GM19239 (cell line): ENCODE measurements around the gene KISS1.
"Not testable (repeated sequence)": the region's sequence is repeated elsewhere in the genome, so short reads cannot be mapped to it uniquely, and the experiment has no call there.

Source experiments
- DNase-seq: peaks from one replicate; pipeline ENCODE4 v3.0.0; 2011; ENCODE audit warnings: low spot score; ENCODE audit not compliant: insufficient read length
- FAIRE-seq: peaks from 2 replicates; lab custom pipeline; 2011; peaks lifted over from hg19 to GRCh38; lab: Jason Lieb, UNC

KISS1 gene

DNA sequence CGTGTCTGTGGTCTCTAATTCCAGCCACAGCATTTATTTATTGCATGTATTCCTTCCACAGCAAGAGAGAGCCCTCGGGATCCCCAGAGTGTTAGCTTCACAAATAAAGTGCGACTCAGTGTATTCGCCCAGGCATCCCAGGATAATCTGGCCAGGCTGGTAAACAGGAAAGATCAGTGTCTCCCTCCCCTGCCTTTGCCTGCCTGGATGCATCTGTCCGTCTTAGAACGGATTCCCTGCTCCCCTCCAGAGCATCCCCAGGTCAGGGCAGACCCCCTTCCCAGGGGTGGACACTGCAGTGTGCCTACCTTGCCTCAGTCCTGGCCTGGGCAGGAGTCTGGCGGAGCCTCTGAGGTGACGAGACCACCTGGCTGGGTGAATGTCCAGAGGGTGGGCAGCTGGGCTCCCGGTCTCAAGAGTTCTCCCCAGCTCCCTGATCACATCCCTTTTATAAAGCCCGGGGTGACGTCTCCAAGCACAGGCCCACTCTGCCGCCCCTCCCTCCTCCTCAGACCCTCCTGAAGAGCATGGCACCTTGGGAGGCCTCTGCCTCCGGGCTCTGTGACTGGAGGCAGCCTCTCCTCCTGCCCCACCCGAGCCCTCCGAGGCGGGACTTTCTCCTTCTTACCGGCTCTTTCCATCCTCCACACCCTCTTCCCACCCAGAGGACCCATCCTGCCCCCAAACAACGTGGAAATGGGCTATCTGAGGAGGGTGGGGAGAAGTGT lies at the start of gene KISS1:
TSS of gene KISS1 (minus strand) at position 424 of the 728 bp plus-strand sequence. CDS start 3,615 bp downstream, outside the sequence.
- DNase-seq (no peak), FAIRE-seq (no peak)

- FAIRE-seq (no peak), DNase-seq (no peak)
Observed at GRCh38 chr1:204242920-204243319, 46.6 kb upstream of the KISS1 start.

DNA sequence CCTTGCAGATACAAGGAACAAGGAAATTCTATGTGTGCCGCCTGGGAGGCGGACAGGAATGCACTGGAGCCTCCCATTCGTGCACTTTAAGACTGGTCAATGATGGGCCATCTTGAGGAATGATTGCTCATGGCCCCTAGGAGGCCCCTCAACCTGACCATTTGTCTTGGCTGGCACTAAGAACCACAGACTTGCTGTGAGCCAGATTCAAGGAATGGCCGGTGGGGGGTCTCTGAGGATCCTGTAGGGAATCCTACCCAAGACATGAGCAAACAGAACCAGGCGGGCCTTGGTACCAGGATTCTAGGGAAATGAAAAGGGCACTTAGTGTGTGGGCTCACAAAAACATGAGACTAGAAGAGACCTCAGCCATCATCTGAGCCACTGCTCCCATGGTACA lies 45.6 kb upstream of the KISS1 start:
- FAIRE-seq = no peak

GRCh38 chr1:204241050-204241449 lies 44.8 kb upstream of the KISS1 start:
- FAIRE-seq (no peak), DNase-seq (no peak)

More for the DNA sequence above, 45.6 kb upstream of the KISS1 start:
- no peak for DNase-seq

- no peak for DNase-seq
- FAIRE-seq = no peak
Observed at GRCh38 chr1:204240233-204240632, 43.9 kb upstream of the KISS1 start.

DNA sequence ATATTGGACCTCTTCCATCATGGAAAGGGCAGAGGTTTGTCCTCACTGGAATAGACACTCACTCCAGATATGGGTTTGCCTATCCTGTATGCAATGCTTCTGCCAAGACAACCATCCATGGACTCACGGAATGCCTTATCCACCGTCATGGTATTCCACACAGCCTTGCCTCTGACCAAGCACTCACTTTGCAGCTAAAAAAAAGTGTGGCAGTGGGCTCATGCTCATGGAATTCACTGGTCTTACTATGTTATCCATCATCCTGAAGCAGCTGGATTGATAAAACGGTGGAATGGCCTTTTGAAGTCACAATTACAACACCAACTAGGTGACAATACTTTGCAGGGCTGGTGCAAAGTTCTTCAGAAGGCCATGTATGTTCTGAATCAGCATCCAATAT lies 43.1 kb upstream of the KISS1 start:
- not testable (repeated sequence) for FAIRE-seq, DNase-seq

- not testable (repeated sequence) for FAIRE-seq, DNase-seq
Observed at GRCh38 chr1:204238520-204238919, 42.2 kb upstream of the KISS1 start.

- not testable (repeated sequence) for DNase-seq, FAIRE-seq
Observed at GRCh38 chr1:204237515-204237914, 41.2 kb upstream of the KISS1 start.

GRCh38 chr1:204232526-204232925 lies 36.2 kb upstream of the KISS1 start:
- DNase-seq (no peak), FAIRE-seq (no peak)

DNA sequence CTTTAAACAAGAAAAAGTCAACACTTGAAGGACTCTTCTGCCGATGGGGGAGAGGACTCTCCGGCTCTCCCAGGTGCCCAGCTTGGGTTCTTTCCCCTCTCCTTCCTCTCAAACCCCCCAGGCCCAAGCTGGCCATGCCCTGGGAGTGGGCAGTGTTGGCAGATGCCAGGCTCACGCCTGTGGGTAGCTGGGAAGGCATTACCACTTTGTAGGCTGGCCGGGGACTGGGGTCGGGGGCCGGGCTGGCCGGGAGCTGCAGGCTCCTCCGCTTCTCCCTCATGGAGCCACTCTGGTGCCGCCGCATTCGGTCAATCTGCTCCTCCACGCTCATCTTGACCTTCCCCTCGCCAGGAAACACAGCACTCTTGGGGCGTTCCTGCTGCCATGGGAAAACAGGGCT lies 33.9 kb upstream of the KISS1 start:
- FAIRE-seq = no peak
- no peak for DNase-seq

DNA sequence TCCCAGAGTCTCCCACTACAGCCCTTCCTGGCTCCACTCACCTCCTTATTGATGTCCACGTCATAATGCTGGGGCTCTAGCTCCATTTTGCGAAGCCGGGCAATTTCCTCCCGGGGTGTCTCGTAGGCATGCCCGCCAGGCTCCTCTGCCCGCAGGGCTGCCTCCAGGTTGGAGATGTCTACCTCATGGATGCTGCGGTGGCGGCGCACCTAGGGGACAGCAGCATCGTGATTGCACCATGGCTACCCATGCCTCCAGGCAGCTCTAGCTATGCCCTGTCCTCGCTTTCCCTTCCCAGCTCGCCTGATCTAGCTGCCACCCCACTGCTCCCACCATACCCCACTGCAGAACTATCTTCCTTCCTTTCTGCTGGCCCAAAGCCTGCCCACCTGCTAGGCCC lies 32.6 kb upstream of the KISS1 start:
- DNase-seq = no peak
- no peak for FAIRE-seq

DNA sequence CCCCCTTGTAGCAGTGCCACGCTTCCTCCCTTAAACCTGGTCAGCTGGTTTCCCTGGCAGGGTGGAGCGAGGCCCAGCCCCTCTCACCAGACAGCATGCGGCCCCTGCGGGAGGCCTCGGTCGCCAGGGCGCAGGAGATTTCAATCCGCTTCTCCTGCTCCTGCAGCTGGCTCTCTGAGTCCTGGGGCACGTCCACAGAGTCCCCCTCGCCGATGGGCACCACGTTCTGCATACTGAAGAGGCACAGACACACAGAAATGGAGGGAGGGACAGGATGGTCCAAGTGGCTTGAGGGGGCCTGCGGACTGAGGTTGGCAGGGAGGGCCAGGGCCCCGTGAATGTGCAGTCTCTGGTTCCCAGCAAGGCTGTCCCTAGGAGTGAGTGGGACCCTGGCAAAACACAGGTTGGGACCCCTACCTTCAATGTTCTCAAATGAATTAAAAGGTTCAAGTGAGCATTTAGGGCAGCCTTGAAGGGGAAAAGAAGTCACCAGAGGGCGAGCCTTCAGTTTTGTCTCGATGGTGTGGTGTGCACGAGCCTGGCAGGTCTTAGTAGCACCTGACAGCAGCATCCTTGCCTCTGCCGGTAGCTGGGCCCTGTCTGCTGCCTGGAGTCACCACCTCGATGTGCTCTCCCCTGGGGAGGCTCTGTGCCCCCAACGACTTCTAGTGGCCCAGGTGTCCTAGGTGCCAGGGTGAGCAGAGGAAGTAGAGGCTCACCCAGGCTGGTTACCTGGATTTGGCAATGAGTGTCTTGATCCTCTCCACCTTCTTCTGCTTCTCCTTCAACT lies 31.9 kb upstream of the KISS1 start:
- no peak for DNase-seq
- no peak for FAIRE-seq

DNA sequence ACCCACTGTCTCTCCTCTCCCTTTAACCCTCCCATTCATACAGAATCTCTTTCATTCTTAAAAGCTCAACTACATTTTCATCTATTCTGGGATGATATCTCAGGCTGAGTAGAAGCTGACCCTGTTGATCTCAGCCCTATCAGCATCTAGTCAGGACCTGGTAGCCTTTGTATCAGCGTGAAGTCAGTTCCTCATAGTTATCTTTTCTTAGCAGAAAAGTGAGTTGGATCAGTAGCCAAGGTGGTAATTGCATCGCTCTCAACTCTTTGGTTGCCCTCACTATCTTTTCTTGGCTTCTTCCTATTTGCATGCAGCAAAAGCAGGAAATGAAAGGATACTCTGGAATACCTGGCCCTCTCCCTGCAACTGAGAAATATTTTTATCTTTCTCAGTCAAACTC lies 31.1 kb upstream of the KISS1 start:
- no peak for FAIRE-seq

DNA sequence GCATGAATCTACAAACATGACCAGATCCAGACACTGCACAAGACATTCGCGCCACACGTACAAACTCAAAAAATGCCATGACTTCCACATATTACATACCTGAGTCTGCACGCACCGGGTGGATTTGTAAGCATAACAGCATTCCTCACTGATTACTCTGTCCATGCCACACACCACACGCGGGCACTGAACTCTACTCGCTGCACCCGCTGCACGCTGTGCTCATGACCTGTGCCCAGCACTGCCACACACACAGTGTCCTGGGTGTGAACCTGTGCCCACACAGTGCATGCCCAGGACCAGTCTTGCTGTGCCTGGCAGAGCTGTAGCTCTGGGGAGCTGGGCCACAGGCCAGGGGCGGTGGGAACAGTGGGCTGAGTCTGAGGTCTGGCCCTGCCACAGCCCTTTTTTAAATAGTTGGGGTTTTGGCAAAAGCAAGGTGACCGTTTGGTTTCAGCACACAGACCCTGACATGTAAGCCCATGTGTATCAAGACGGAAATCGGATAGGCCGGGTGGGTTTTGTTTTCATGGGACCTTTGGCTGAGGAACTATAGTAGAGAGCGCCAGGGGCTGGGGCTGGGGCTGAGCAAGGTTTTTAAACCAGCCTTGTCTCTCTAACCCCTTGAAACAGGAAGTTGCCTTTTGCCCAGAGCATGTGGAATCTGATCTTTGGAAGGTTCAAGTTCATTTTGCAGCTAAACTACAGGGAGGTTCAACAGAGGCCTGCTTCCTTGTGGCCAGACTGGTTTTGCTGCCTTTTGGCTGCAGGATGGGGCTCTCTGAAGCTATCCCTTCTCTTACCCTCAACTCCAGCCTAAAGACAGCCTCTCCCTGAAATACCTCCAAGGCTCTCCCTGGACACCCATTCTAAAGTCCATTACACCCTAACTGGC lies 29.8 kb upstream of the KISS1 start:
- FAIRE-seq = no peak

More for the DNA sequence above, 31.1 kb upstream of the KISS1 start:
- no peak for DNase-seq

DNA sequence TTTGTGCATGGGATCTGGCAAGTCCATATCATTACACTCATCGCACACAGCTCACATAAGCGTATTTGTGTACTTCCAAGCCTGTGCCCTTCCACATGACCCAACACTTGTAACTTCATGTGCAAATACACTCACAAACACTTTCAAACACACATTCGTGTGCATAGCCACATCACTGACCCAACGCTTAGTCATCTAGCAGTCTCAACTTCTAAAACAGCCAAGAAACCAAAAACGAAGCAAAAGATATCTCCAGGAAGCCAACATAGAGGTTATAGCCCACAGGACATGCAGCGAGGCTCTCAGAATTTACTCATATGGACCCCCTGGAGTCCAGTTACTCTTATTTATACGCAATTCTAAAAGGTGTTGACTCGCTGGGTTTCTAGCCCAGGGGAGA lies 28.4 kb upstream of the KISS1 start:
- DNase-seq (no peak), FAIRE-seq (no peak)

More for the DNA sequence above, 29.8 kb upstream of the KISS1 start:
- DNase-seq = no peak

DNA sequence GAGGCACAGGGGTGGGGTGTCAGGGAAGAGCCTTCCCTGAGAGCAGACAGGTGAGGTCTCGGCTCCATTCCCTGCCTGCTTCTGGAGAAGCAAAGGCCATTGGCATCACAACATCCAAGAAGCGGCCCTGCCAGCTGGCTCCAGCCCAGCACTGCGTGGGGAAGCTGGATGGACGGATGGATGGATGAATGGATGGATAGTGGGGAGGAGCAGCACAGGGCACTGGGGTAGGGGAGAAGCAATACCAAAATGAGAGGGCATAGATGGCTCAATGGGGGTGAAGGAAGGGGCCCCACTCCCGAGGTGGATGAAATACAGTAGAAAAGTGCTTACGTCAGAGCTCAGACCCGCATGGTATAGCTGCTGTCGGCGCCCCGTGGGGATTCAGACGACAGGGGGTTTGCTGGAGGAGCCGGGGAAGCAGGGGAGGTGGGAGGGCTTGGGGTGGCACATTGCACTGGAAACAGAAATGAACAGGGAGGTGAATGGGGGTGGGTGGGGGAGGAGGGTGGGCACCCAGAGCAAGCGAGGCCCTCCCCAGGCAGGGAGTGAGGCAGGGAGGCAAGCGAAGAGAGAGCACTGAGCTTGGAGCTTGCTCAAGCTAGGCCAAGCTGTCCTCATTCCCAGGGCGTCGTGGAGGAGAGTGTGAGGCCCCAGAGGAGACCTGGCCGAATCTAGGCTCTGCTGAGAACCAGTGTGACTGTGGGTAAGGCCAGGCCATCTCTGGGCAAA lies 27.0 kb upstream of the KISS1 start:
- no peak for DNase-seq
- no peak for FAIRE-seq

DNA sequence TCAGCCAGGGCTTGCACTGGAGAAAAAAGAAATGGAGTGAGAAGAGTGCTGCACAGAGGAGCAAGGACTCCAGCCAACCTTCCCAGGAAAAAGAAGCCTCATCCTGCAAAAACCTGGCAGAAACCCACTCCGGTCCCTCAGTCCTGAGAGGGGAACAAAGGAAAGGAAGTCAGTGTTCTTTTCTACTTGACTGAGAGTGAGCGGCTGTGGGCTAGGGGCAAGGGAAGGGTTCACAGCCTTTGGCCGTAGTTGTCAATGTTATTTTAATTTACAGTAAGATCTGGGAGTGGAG lies 26.4 kb upstream of the KISS1 start:
- FAIRE-seq (no peak), DNase-seq (no peak)

- no peak for FAIRE-seq
- no peak for DNase-seq
Observed at GRCh38 chr1:204222006-204222763, 25.9 kb upstream of the KISS1 start.

GRCh38 chr1:204221271-204221670 lies 25.0 kb upstream of the KISS1 start:
- FAIRE-seq (no peak), DNase-seq (no peak)
